Thoracic aorta (tissue), 2 donors: ENCODE results near the gene TJAP1. TPM values are rescaled to one million over a fixed set of nuclear protein-coding genes. Genes with fewer than 3 reads are reported as not detected.
"Not testable (repeated sequence)": the region's sequence is repeated elsewhere in the genome, so short reads cannot be mapped to it uniquely, and the experiment has no call there.

Experiments
- ATAC-seq: fragments of 150-250 bp; one replicate; pipeline ENCODE4 v1.8.0; 2017; ENCODE audit warnings: low read depth; ENCODE audit not compliant: insufficient number of reproducible peaks, low FRiP score
- DNase-seq: peaks from one replicate; pipeline ENCODE4 v3.0.0-alpha.2; 2020; ENCODE audit warnings: low spot score
- H3K27ac ChIP-seq, 2 donors: fragments of 200-600 bp; sonication (generic); 1 replicate in 1 of 2; 2 replicates in 1 of 2; pipeline ENCODE4 v1.5.1; 2016; ENCODE audit warnings: mild to moderate bottlenecking in 2 of 2, moderate library complexity in 2 of 2
- H3K27me3 ChIP-seq: fragments of 200-600 bp; sonication (generic); replicated peaks from 2 replicates; pipeline ENCODE4 v1.6.0; 2016; ENCODE audit warnings: mild to moderate bottlenecking; ENCODE audit not compliant: insufficient read depth
- H3K36me3 ChIP-seq: fragments of 200-600 bp; sonication (generic); one replicate; pipeline ENCODE4 v1.5.1; 2016
- H3K4me1 ChIP-seq, 2 donors: fragments of 200-600 bp; sonication (generic); 1 replicate in 1 of 2; 2 replicates in 1 of 2; pipeline versions ENCODE4 v1.5.1 to v1.6.0; 2016; ENCODE audit warnings: low read depth in 2 of 2, mild to moderate bottlenecking in 1 of 2; ENCODE audit not compliant: control insufficient read depth in 1 of 2
- H3K4me3 ChIP-seq: fragments of 200-600 bp; sonication (generic); 2 replicates; pipeline ENCODE4 v1.5.1; 2016; ENCODE audit warnings: mild to moderate bottlenecking
- H3K9me3 ChIP-seq: fragments of 200-600 bp; sonication (generic); 2 replicates; pipeline ENCODE4 v1.5.1; 2016
- total RNA-seq, 2 donors: library from RNA; depleted of rRNA; stranded (reverse); fragments of >200 nt; gene quantifications; one replicate each; pipeline versions ENCODE4 v1.1.0 to v1.2.3, GENCODE V29; 2016
- TF ChIP-seq, protein P1 (sequence below): fragments of 200-600 bp; sonication (generic); IDR thresholded peaks from one replicate; pipeline ENCODE4 v1.5.1; 2019; ENCODE audit warnings: antibody characterized with exemption

TJAP1 gene
- total RNA-seq, 2 donors from 2014 or later = 19.5 to 21.0 TPM

DNA sequence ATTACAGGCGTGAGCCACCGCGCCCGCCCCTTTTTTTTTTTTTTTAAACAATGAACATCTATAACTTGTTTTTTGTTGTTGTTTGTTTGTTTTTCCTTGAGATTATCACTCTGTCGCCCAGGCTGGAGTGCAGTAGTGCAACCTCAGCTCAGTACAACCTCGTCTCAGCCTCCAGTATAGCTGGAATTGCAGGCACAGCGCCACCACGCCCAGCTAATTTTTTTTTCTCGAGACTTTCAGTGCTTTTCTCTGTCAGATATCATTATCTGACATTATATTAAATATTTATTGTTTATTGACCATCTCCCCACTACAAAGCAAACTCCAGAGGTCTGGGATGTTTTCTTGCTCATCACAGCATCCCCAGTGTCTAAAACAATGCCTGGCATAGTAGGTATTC lies 19.7 kb upstream of the TJAP1 start:
- Histone ChIP-seq H3K9me3 (no peaks in the 10 kb centered on the region), H3K27me3 (peaks cover 8% of the 10 kb centered on the region), H3K4me1 (peaks cover 0 to 13% of the 10 kb centered on the region in 2 donors), H3K36me3 (no peaks in the 10 kb centered on the region), H3K4me3 (no peak overlapping the region), H3K27ac (no peak overlapping the region)
- ATAC-seq (no peak), DNase-seq (no peak)
- TF ChIP-seq, protein P1, sequence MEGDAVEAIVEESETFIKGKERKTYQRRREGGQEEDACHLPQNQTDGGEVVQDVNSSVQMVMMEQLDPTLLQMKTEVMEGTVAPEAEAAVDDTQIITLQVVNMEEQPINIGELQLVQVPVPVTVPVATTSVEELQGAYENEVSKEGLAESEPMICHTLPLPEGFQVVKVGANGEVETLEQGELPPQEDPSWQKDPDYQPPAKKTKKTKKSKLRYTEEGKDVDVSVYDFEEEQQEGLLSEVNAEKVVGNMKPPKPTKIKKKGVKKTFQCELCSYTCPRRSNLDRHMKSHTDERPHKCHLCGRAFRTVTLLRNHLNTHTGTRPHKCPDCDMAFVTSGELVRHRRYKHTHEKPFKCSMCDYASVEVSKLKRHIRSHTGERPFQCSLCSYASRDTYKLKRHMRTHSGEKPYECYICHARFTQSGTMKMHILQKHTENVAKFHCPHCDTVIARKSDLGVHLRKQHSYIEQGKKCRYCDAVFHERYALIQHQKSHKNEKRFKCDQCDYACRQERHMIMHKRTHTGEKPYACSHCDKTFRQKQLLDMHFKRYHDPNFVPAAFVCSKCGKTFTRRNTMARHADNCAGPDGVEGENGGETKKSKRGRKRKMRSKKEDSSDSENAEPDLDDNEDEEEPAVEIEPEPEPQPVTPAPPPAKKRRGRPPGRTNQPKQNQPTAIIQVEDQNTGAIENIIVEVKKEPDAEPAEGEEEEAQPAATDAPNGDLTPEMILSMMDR = no peak

DNA sequence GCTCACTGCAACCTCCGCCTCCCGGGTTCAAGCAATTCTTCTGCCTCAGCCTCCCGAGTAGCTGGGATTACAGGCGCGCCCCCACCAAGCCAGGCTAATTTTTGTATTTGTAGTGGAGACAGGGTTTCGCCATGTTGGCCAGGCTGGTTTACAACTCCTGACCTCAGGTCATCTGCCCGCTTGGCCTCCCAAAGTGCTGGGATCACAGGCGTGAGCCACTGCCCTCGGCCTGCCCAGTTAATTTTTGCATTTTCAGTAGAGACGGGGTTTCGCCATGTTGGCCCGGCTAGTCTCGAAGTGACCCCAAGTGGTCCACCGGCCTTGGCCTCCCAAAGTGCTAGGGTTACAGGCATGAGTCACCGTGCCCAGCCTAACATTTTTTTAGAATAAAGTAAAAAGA lies 19.2 kb upstream of the TJAP1 start:
- not testable (repeated sequence) for ATAC-seq, H3K27me3 ChIP-seq, H3K9me3 ChIP-seq, H3K27ac ChIP-seq, DNase-seq, H3K36me3 ChIP-seq, H3K4me3 ChIP-seq
- H3K4me1 ChIP-seq = peaks cover 0 to 13% of the 10 kb centered on the region in 2 donors

DNA sequence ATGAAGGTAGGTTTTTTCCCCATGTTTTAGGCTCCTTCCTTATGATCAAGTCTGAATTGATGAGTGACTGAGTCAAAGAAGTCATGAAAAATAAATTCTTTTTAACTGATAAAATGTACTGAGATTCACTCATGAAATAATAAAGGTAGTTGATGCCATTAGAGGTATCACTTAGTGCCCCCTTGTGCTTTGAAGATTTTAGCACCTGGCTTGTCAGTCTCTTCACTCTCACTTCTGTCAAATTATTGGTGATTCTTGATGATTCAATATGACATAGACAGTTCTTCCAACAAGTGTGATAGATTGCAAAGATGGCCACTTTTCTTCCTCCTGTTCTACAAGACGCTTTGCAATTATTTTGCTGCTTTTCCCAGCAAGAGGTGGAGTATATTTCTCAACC lies 17.8 kb upstream of the TJAP1 start:
- H3K27me3 ChIP-seq = peaks cover 8% of the 10 kb centered on the region
- TF ChIP-seq, protein P1 = no peak
- no peak overlapping the region for H3K4me3 ChIP-seq
- ATAC-seq = no peak
- no peak overlapping the region for H3K27ac ChIP-seq
- H3K36me3 ChIP-seq = no peaks in the 10 kb centered on the region
- DNase-seq = no peak
- peaks cover 0 to 12% of the 10 kb centered on the region in 2 donors for H3K4me1 ChIP-seq
- no peaks in the 10 kb centered on the region for H3K9me3 ChIP-seq

DNA sequence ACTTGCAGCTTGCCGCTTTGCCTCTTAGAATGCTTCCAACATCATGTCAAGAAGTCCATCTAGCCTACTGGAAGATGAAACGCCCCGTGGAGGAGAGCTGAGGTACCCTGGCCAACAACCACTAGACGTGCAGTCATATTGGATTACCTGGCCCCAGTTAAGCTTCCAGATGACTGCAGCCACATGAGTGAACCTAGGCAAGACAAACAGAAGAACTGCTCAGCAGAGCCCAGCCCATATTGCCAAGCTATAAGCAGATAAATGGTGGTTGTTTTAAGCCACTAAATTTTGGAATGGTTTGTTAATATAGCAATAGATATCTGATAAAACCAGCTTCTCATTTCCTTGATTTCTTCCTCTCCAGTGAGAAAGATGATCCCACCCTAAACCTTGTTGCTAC lies 17.3 kb upstream of the TJAP1 start:
- Histone ChIP-seq H3K4me1 (peaks cover 0 to 7% of the 10 kb centered on the region in 2 donors), H3K9me3 (no peaks in the 10 kb centered on the region), H3K27ac (no peak overlapping the region), H3K4me3 (no peak overlapping the region), H3K27me3 (peaks cover 8% of the 10 kb centered on the region), H3K36me3 (no peaks in the 10 kb centered on the region)
- ATAC-seq = no peak
- DNase-seq = no peak
- TF ChIP-seq, protein P1 = no peak

DNA sequence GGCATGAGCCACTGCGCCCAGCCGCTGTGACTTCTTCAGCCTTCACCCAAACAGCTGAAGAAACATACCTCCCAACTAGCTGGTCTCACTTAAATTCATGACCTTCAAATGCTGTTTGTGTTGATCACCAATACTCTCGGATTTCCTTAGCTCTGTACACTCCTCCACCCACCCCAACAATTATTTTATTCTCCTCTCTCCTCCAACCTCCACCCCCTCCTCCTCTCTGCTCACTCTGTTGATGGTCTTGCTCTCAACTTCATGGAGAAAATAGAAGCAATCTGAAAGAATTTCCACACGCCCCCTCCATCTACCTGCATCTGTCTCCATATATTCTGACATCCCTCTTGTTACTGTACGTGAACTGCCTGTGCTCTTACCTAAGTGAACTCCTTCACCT lies 15.4 kb upstream of the TJAP1 start:
- Histone ChIP-seq H3K9me3 (no peaks in the 10 kb centered on the region), H3K27me3 (peaks cover 8% of the 10 kb centered on the region), H3K4me1 (no peaks in the 10 kb centered on the region), H3K36me3 (no peaks in the 10 kb centered on the region), H3K27ac (no peak overlapping the region), H3K4me3 (no peak overlapping the region)
- DNase-seq (no peak), ATAC-seq (no peak)
- TF ChIP-seq, protein P1 = no peak

DNA sequence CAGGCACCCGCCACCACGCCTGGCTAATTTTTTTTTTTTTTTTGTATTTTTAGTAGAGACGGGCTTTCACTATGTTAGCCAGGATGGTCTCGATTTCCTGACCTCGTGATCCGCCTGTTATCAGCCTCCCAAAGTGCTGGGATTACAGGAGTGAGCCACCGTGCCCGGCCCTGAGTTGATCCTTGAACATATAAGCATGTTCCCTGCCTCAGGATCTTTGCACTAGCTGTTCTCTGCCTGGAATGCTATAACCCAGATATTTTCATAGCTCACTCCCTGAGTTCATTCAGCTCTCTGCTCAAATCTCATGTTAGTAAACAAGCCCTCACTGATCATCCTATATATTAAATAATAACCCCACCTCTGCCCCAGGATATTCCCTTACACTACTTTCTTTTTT lies 13.0 kb upstream of the TJAP1 start:
- TF ChIP-seq, protein P1 = no peak
- DNase-seq (no peak), ATAC-seq (no peak)
- Histone ChIP-seq H3K36me3 (no peaks in the 10 kb centered on the region), H3K27me3 (peaks cover 4% of the 10 kb centered on the region), H3K4me3 (no peak overlapping the region), H3K27ac (no peak overlapping the region), H3K9me3 (no peaks in the 10 kb centered on the region), H3K4me1 (no peaks in the 10 kb centered on the region)
